Neuron (in vitro differentiated cells): ENCODE measurements around the gene OR2A2.
"Not testable (repeated sequence)": the region's sequence is repeated elsewhere in the genome, so short reads cannot be mapped to it uniquely, and the experiment has no call there.

Source experiments
- H2AFZ ChIP-seq: one replicate; pipeline ENCODE4 v1.6.1; 2013; ENCODE audit warnings: low read depth, mild to moderate bottlenecking, inconsistent platforms, low read length, moderate library complexity
- H3K27me3 ChIP-seq: one replicate; pipeline ENCODE4 v1.6.1; 2013; ENCODE audit warnings: low read length; ENCODE audit not compliant: insufficient read depth
- H3K36me3 ChIP-seq: one replicate; pipeline ENCODE4 v1.6.1; 2013; ENCODE audit warnings: low read length; ENCODE audit not compliant: insufficient read depth
- H3K4me1 ChIP-seq: one replicate; pipeline ENCODE4 v1.6.1; 2013; ENCODE audit warnings: low read length; ENCODE audit not compliant: insufficient read depth
- H3K4me3 ChIP-seq: 2 replicates; pipeline ENCODE4 v1.5.1; 2013; ENCODE audit warnings: mild to moderate bottlenecking, low read length, moderate library complexity
- H3K9me3 ChIP-seq: one replicate; pipeline ENCODE4 v1.6.1; 2013; ENCODE audit warnings: low read length

Gene OR2A2

GRCh38 chr7:144113651-144114050 lies 4.3 kb downstream of the OR2A2 start:
- H3K4me3 ChIP-seq, result no peak overlapping the region
- H3K4me1 ChIP-seq, result no peaks in the 10 kb centered on the region
- H3K27me3 ChIP-seq, result no peaks in the 10 kb centered on the region
- no peak overlapping the region for H2AFZ ChIP-seq
- H3K36me3 ChIP-seq, result no peaks in the 10 kb centered on the region
- no peaks in the 10 kb centered on the region for H3K9me3 ChIP-seq

GRCh38 chr7:144118341-144118740 lies 9.0 kb downstream of the OR2A2 start:
- Histone ChIP-seq H2AFZ (no peak overlapping the region), H3K4me3 (no peak overlapping the region), H3K27me3 (no peaks in the 10 kb centered on the region), H3K36me3 (no peaks in the 10 kb centered on the region), H3K9me3 (no peaks in the 10 kb centered on the region), H3K4me1 (no peaks in the 10 kb centered on the region)

- Histone ChIP-seq H3K4me1 (no peaks in the 10 kb centered on the region), H3K9me3 (no peaks in the 10 kb centered on the region), H3K4me3 (no peak within 1 kb of the TSS), H3K27me3 (no peaks in the 10 kb centered on the region), H3K36me3 (no peaks in the 10 kb centered on the region), H2AFZ (no peak within 1 kb of the TSS)
Observed at GRCh38 chr7:144122876-144123275, 13.5 kb downstream of the OR2A2 start, which contains the start of gene OR2A14. OR2A14 (plus strand) TSS chr7:144123176; CDS start chr7:144129113, 5,937 bp downstream.

GRCh38 chr7:144127714-144128334 lies 18.4 kb downstream of the OR2A2 start:
- Histone ChIP-seq H3K27me3 (no peaks in the 10 kb centered on the region), H3K4me3 (no peak overlapping the region), H2AFZ (no peak overlapping the region), H3K36me3 (no peaks in the 10 kb centered on the region), H3K4me1 (no peaks in the 10 kb centered on the region), H3K9me3 (no peaks in the 10 kb centered on the region)

- not testable (repeated sequence) for H2AFZ ChIP-seq, H3K9me3 ChIP-seq, H3K4me1 ChIP-seq, H3K36me3 ChIP-seq, H3K27me3 ChIP-seq, H3K4me3 ChIP-seq
Observed at GRCh38 chr7:144129601-144130000, 20.2 kb downstream of the OR2A2 start.

- Histone ChIP-seq H3K4me3 (no peak overlapping the region), H2AFZ (no peak overlapping the region), H3K4me1 (no peaks in the 10 kb centered on the region), H3K9me3 (no peaks in the 10 kb centered on the region), H3K27me3 (no peaks in the 10 kb centered on the region), H3K36me3 (no peaks in the 10 kb centered on the region)
Observed at GRCh38 chr7:144130730-144131129, 21.3 kb downstream of the OR2A2 start.

GRCh38 chr7:144132262-144132661 lies 22.9 kb downstream of the OR2A2 start:
- H3K4me1 ChIP-seq, result no peaks in the 10 kb centered on the region
- H3K9me3 ChIP-seq, result no peaks in the 10 kb centered on the region
- no peak overlapping the region for H3K4me3 ChIP-seq
- no peak overlapping the region for H2AFZ ChIP-seq
- H3K27me3 ChIP-seq, result no peaks in the 10 kb centered on the region
- no peaks in the 10 kb centered on the region for H3K36me3 ChIP-seq

GRCh38 chr7:144133307-144133706 lies 23.9 kb downstream of the OR2A2 start:
- H3K4me1 ChIP-seq, result no peaks in the 10 kb centered on the region
- H3K27me3 ChIP-seq, result no peaks in the 10 kb centered on the region
- H2AFZ ChIP-seq, result no peak overlapping the region
- H3K36me3 ChIP-seq, result no peaks in the 10 kb centered on the region
- H3K4me3 ChIP-seq, result no peak overlapping the region
- H3K9me3 ChIP-seq, result no peaks in the 10 kb centered on the region

- no peaks in the 10 kb centered on the region for H3K27me3 ChIP-seq
- no peaks in the 10 kb centered on the region for H3K4me1 ChIP-seq
- no peaks in the 10 kb centered on the region for H3K36me3 ChIP-seq
- no peaks in the 10 kb centered on the region for H3K9me3 ChIP-seq
- H3K4me3 ChIP-seq, result no peak overlapping the region
- H2AFZ ChIP-seq, result no peak overlapping the region
Observed at GRCh38 chr7:144134116-144134515, 24.7 kb downstream of the OR2A2 start.

GRCh38 chr7:144137501-144137900 lies 28.1 kb downstream of the OR2A2 start:
- Histone ChIP-seq H3K27me3 (no peaks in the 10 kb centered on the region), H3K36me3 (no peaks in the 10 kb centered on the region), H3K4me3 (no peak overlapping the region), H2AFZ (no peak overlapping the region), H3K9me3 (no peaks in the 10 kb centered on the region), H3K4me1 (no peaks in the 10 kb centered on the region)

GRCh38 chr7:144142187-144142586 lies 32.8 kb downstream of the OR2A2 start:
- no peaks in the 10 kb centered on the region for H3K27me3 ChIP-seq
- H3K4me1 ChIP-seq, result no peaks in the 10 kb centered on the region
- no peaks in the 10 kb centered on the region for H3K36me3 ChIP-seq
- no peak overlapping the region for H2AFZ ChIP-seq
- no peak overlapping the region for H3K4me3 ChIP-seq
- peaks cover 2% of the 10 kb centered on the region for H3K9me3 ChIP-seq

GRCh38 chr7:144144426-144144825 lies 35.0 kb downstream of the OR2A2 start:
- H3K4me3 ChIP-seq, result no peak overlapping the region
- no peaks in the 10 kb centered on the region for H3K27me3 ChIP-seq
- no peak overlapping the region for H2AFZ ChIP-seq
- no peaks in the 10 kb centered on the region for H3K36me3 ChIP-seq
- H3K4me1 ChIP-seq, result no peaks in the 10 kb centered on the region
- H3K9me3 ChIP-seq, result peaks cover 5% of the 10 kb centered on the region

- H3K4me1 ChIP-seq, result no peaks in the 10 kb centered on the region
- no peaks in the 10 kb centered on the region for H3K36me3 ChIP-seq
- peaks cover 5% of the 10 kb centered on the region for H3K9me3 ChIP-seq
- H3K4me3 ChIP-seq, result no peak overlapping the region
- no peak overlapping the region for H2AFZ ChIP-seq
- no peaks in the 10 kb centered on the region for H3K27me3 ChIP-seq
Observed at GRCh38 chr7:144148224-144148827, 38.9 kb downstream of the OR2A2 start.

GRCh38 chr7:144158861-144159260 lies 49.5 kb downstream of the OR2A2 start:
- Histone ChIP-seq H3K4me1 (no peaks in the 10 kb centered on the region), H2AFZ (no peak overlapping the region), H3K4me3 (no peak overlapping the region), H3K36me3 (no peaks in the 10 kb centered on the region), H3K27me3 (no peaks in the 10 kb centered on the region), H3K9me3 (no peaks in the 10 kb centered on the region)
